Measurements from ENCODE around the gene NTN3.
A peak's percentile ranks its signal among the peaks of the same experiment; 100 is the strongest.
"Not testable (repeated sequence)": the region's sequence is repeated elsewhere in the genome, so short reads cannot be mapped to it uniquely, and the experiment has no call there.

NTN3 gene

DNA sequence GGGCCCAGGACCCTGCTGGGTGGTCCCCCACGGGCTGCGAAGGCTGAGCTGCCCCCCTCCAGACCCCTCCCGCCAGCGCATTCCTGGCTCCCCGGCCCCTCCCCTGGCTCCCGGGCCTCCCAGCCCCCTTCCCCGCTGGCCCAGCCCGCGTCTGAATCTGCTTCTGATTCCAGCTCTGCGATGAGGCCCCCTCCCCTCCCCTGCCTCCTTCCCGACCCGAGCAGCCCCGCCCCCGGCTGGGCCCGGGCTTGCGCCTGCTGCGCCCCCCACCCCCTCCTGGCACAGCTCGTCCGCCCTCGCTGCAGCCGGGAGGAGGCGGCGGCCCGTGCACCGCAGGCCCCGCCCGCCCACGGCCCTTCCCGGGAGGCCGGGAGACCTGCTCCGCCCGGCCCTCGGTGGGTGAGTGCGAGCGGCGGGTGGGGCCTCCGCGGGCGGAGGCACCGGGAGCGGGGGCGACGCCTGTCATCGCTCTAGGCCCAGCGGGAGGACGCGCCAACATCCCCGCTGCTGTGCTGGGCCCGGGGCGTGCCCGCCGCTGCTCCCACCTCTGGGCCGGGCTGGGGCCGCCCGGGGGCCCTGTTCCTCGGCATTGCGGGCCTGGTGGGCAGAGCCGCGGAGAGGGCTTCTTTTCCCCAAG is at the start of gene NTN3:
Gene NTN3 (plus strand): TSS at position 282 of the 637 bp plus-strand sequence. CDS start 405 bp downstream, outside the sequence.
- DNase-seq (ENCODE audit: low read depth): no peak

DNA sequence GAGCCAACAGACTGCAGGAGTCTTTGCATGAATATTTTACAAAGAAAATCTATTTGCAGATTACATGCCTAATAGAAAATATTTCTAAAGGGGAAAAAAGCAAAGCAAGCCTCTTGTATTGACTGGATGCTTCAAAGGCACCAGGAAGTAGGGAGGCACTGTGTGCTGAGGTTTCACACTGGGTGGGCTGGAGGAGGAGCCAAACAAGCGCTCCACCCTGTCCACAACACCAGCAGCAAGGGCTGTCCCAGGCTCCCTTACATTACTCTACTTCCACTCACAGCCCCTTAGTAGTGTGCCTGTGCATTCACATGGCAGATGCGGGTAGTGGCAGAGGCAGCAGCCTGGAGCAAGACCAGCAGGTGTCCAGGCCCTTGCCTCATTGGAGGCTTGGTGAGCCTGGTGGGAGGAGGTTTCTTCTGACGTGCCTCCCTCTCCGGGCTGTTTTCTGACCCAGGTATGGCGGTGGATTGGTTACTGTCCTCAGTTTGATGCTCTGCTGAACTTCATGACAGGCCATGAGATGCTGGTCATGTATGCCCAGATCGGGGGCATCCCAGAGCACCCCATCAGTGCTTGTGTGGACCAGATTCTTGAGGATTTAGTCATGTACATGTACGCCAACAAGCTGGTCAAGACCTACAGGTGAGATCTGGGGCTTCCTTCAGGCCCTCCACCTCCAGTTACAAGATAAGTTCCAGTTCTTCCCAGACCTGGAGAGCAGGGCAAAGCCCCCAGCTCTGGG is 48.8 kb upstream of the NTN3 start:
- no peak for DNase-seq (ENCODE audit: low read depth)

DNA sequence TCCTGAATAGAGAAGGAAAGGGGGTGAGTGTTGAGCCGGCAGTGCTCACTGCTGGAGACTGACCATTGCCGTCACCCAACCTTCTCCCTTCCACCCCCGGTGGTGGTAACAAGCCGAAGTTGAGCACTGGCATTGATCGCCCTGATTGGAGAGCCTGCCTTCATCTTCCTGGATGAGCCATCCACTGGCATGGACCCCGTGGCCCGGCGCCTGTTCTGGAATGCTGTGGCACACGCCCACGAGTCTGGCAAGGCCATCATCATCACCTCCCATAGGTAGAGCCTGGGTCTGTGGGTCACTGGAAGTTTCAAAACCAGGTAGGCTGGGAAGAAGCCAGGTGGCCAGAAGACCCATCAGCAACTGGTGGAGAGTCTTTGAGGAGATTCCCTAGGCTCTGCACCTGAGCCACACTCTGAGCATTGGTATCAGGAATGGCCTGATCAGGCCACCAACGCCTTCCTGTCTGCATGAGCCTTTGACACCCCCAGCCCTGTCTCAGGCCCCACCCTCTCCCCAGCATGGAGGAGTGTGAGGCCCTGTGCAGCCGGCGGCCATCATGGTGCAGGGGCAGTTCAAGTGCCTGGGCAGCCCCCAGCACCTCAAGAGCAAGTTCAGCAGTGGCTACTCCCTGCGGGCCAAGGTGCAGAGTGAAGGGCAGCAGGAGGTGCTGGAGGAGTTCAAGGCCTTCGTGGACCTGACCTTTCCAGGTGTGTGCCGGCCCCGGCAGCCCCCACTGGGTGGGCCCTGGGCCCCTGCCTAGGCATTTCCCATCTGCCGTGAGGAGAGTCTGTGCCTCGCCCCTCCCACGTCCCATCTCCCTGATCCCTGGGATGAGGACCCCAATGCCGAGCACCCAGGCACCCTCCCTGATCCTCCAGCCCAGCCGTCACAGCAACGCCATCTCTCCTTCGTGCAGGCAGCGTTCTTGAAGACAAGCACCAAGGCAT is 46.8 kb upstream of the NTN3 start:
- no peak for DNase-seq (ENCODE audit: low read depth)

GRCh38 chr16:2425008-2425518 is 46.0 kb upstream of the NTN3 start:
- no peak for DNase-seq (ENCODE audit: low read depth)

GRCh38 chr16:2425825-2426430 is 45.2 kb upstream of the NTN3 start:
- no peak for DNase-seq (ENCODE audit: low read depth)

DNA sequence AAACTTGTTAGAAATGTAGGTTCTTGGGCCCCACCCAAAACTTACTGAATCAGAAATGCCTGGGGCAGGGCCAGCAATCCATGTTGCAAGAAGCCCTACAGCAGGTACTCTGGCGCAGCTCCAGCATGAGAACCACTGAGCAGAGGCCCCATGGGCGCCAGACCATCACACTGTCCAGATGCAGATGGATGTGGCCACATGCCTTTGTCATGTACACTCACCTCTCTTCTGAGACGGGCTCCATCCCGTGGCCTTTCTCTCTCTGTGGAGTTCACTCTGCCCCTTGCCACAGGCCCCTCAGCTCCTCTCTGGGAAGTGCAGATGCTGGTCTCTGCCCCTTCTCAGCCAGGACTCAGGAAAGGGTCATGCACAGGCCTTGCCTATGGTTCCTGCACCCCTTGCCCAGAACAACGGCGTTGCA is 44.1 kb upstream of the NTN3 start:
- no peak for DNase-seq (ENCODE audit: low read depth)

- DNase-seq (ENCODE audit: low read depth): no peak
Observed at GRCh38 chr16:2427526-2427925, 43.6 kb upstream of the NTN3 start.

DNA sequence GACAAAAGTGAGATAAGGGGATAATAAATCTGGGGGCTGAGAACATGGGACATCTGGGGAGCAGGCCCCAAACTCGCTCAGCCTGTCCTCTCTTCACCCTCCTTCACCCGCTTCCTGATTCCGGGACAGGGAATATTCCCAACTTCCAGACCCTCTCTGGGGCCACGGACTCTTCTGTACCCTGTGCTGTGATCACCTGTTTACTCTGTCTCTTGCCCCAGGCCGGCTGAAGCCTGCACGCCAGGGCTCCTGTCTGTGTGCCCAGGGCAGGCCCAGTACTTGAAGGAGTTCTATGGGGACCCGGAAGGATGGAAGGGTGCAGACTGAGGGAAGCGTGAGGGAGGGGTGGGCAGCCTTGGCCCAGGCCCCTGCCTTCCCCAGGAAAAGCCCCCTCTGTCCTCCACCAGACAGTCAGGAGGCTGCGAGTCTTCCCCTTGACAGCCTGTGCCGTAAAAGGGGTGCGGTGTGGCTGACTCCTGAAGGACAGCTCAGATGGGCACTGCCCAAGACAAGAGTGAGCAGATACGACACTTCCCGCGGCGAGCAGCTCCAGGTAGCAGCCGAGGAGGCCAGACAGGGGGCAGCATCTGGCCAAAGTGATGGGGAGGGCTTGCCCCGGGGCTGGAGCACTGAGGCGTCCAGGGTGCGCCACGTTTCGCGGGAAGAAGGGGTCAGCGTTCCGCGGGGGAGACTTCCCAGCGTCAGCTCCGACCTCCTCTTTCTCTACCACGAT is 42.9 kb upstream of the NTN3 start:
- DNase-seq (ENCODE audit: low read depth): peak; percentile 28

DNA sequence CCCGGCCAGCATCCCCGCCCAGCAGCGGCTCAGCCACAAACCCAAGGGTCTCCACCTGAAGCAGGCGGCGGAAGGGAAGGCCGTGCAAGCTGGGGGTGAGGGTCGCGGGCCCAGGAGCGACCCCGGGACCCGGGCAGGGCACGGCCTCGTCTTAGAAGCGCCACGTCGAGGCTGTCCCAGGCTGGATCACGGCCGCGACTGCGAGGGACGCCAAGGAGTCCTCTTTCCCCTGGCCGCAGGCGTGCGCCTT is 42.4 kb upstream of the NTN3 start:
- no peak for DNase-seq (ENCODE audit: low read depth)

DNA sequence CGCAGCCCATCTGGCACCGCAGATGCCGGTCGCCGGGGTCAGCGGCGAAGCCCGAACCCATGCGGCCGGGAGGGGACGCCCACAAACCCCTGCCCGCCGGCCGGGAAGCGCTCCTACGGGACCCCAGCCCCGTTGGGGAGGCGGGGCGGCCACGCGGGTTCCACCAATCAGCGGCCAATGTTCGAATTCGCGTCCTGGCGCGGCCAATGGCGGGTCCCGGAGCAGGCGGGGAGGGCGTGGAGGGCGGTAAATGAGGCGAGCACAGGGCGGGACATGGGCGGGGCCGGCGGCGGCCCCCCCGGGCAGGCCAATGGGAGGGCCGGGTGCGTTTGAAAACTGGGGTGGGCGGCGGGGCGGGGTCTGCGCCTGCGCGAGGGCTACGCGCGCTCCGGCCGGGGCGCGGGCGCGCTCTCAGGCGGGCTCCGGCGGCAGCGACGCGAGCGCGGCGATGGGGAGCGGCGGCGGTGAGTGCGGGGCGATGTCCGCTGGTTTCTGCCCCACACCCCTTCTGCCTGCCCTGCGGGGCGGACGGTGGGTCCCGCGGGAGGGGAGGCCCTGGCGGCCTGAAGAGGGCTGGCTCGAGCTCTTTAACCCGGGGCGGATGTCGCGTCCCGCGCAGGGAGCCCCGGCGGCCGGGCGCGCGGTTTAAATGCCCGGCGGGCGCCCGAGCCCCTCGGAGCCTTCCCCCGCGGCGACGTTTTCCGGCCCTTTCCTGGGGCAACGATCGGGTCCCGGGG is 41.9 kb upstream of the NTN3 start, which contains the start of gene CCNF:
Gene CCNF (plus strand): TSS at position 414 of the 737 bp plus-strand sequence. CDS start 35 bp downstream, at position 449.
- peak; percentile 95 for DNase-seq (ENCODE audit: low read depth)

DNA sequence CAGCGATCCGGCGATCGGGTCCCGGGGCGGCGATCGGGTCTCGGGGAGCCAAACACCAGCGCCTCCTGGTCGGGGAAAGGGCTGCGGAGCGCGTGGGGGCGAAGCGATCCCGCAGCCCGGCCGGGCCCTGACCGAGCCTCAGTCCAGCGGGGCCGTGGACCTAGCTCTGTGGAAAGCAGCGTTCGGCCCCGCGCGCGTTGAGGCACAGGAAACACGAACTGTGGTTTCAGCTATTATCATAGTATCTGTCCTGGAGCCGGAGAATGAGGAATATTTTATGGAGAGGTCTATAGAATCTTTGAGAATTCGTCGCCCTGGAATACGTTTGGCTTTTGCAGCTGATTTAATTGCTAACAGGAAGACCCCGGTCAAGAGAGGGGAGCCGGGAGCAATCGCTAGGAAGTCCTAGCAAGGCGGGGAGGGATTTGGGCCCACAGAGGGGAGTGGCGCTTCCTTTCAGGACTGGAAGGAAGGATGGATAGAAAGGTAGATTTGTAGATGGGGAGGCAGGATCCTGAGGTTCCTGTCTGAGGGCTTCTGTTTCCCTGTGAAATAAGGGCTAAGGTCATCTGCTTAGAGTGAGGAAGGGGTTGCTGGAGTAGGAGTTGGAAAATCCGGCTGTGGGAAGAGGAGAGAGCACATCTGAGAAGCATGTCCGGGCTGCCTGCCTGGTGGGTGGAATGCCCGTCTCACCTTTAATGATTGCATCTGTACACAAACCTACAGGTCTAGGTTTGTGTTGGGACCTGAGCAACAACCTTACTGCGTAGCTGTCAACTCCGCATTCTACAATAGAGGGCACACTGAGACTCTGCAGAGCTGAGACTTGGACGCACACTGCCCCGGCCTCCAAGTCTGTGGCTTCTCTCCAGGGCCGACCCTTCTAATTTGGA is 41.1 kb upstream of the NTN3 start:
- DNase-seq (ENCODE audit: low read depth): peak; percentile 29

GRCh38 chr16:2432286-2432685 is 38.8 kb upstream of the NTN3 start:
- DNase-seq (ENCODE audit: low read depth): no peak

DNA sequence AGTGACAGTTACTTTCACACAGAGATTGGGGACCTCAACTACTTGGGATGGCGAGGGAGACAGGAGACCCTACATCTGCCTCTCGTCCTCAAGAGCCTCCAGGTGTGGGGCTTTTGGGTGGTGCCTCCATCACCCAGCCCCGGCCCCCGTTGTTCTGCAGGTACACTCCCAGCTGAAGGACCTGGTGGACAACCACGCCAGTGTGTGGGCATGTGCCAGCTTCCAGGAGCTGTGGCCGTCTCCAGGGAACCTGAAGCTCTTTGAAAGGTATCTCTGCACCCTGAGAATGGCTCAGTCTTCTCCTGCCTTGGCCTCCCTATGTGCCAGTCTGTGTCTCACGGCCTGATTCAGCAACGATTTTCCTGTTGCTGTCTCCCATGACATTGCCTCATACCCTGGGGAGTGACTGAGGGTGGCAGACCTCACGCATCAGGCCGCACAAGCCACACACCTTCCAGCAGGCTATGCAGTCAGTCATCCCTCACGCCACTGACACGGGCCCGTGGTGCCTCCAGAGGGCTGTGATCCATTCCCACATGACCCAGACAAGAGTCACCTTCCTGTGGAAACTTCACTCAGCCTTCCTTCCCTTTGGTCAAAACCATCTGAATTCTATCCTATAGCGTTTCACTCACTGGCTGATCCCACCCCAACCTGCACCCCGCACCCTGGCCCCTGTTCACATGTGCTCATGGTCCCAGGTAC is 38.1 kb upstream of the NTN3 start:
- DNase-seq (ENCODE audit: low read depth): no peak

DNA sequence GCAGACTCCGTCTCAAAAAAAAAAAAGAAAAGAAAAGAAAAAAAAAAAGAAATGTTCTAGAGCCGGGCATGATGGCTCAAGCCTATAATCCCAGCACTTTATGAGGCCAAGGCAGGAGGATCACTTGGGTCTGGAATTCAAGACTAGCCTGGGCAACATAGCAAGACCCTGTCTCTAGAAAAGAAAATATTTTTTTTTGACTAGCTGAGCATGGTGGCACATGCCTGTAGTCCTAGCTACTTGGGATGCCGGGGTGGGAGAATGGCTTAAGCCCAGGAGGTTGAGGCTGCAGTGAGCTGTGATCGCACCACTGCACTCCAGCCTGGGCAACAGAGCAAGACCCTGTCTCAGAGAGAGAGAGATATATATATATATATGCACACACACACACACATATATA is 35.9 kb upstream of the NTN3 start:
- DNase-seq (ENCODE audit: low read depth): not testable (repeated sequence)

DNA sequence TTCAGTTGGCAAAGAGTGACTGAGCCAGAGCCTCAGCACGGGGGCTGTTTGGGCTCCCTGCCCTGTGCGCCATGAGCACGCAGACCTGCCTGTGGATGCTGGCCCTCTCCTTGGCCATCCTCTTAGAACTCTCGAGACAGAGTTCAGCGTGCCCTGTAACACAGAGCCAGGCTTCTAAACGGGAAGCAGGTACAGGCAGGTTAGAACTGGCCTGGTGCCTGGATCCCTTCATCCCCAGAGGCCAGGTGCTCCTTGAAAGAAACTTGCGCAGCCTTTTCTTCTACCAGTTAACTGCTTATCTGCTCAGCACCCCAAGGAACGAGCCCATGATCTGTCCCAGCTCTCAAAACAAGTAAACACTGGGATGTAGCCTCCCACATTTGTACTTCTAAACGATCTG is 35.0 kb upstream of the NTN3 start:
- DNase-seq (ENCODE audit: low read depth): no peak

DNA sequence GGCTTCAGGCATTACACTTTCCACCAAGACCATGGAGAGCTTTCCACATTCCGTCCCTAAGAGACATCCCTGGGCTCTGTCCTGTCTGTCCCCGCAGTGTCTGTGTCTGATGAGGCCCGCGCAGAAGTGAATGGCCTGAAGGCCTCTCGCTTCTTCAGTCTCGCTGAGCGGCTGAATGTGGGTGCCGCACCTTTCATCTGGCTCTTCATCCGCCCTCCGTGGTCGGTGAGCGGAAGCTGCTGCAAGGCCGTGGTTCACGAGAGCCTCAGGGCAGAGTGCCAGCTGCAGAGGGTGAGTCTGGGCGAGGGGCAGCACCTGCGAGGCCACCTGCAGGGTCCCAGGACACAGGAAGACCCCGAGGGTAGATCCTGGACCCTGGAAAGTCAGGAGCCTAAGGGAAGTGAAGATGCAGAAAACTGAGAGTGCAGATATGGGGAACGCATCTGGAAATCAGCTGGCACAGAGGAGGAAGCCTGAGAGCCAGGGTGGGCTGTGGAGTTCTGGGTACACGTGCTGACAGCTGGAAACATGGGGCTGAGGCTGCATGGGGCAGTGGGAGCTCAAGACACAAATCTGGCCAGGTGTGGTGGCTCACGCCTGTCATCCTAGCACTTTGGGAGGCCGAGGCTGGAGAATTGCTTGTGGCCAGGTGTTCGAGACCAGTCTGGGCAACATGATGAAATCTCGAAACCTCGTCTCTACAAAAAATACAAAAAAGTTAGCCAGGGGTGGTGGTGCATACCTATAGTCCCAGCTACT is 33.9 kb upstream of the NTN3 start:
- DNase-seq (ENCODE audit: low read depth): no peak

GRCh38 chr16:2438121-2438520 is 33.0 kb upstream of the NTN3 start:
- no peak for DNase-seq (ENCODE audit: low read depth)

- no peak for DNase-seq (ENCODE audit: low read depth)
Observed at GRCh38 chr16:2439598-2439997, 31.5 kb upstream of the NTN3 start.

All from iris pigment epithelial cell (primary cell).